Measurements from ENCODE around the gene UACA.
"Not testable (repeated sequence)": the region's sequence is repeated elsewhere in the genome, so short reads cannot be mapped to it uniquely, and the experiment has no call there.

Gene UACA

DNA sequence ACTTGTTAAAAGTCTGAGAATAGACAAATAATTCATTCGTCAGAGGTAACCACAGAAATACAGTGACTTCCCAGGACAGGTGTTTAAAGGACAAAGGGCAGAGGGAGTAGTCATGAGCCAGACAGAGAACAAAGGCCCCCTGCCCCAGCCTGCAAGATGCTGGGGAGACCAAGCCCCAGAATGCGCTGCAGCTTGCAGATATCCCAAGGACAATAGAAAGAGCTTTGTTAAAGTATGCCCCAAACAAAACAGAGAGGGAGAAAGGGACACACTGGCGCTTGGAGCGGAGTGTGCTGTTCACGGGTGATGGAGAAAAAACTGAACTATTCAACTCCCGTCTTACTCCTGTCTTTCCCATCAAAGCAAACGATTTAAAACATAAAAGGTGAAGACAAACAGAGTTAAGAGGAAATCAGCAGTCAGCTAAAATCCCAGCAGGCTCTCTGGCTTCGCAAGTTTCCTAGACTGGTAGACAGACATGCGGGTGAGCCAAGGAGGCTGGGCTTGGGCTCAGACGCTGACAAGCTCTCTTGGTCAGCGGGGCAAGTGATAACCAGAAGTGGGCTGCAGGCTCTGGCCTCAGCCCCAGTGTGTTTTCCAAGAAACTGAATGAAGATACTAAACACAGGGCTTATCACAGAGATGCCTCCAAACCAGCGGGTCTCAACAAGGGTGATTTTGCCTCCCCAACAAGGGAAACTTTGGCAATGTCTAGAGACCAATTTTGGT is 130.1 kb downstream of the UACA start:
- DNase-seq (ENCODE audit: insufficient read length, low spot score) (no peak), FAIRE-seq (no peak)

DNA sequence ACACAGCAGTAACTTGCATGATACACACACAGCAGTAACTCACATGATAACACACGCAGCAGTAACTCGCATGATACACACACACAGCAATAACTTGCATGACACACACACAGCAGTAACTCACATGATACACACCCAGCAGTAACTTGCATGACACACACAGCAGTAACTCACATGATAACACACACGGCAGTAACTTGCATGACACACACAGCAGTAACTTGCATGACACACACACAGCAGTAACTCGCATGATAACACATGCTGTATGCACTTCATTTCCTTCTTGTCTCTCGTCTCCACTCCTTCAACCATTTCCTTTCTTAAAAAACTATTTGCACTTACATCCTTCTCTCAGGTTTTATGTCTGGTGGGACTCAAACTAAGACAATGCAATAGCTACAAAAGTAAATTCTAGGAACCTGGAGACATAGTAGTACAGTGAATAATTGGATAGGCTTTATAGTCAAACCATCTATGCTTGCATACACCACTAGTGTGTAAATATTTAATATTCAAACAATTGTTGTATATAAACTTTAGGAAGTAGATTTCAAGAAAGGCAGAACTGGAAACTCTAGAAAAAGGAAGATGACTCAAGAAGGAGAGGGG is 130.8 kb downstream of the UACA start:
- FAIRE-seq, result no peak
- no peak for DNase-seq (ENCODE audit: insufficient read length, low spot score)

DNA sequence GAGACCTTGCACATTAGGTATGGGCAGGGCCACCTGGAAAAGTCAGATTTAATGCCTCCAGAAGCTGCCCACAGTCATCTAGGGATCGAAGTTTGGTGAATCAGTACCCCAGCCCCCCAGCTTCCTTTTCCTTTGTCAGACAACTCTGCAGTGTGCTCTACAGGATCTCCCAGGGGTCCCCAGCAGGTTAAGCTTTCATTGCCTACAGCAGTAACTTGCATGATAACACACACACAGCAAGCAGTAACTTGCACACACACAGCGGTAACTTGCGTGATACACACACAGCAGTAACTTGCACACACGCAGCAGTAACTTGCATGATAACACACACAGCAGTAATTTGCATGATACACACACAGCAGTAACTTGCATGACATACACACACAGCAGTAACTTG is 131.3 kb downstream of the UACA start:
- no peak for FAIRE-seq
- no peak for DNase-seq (ENCODE audit: insufficient read length, low spot score)

DNA sequence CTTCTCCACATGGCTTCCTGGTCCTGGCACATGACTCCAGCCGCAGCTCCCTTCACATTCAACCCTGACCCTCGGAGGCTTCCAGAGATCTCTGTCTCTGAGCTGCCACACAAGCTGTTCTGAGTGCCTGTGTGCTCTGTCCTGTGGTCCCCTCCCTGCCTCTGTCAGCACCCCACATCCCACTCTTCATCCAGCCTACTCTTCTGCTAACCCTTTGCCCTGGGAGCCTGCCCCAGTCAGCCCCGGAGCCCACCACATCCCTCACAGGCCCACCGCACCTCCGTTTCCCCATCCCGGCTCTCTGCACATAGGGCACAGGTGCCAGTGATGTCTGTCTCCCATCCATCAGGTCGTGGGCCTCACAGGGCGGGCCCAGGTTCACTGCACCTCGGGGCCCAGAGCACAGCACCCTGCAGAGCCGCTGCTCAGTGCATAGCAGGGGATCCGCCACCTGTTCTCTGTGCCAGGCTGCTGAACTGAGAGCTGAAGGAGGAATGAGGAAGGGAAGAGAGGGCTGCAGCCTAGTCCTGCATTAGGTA is 133.6 kb downstream of the UACA start:
- no peak for FAIRE-seq
- DNase-seq (ENCODE audit: insufficient read length, low spot score), result no peak

DNA sequence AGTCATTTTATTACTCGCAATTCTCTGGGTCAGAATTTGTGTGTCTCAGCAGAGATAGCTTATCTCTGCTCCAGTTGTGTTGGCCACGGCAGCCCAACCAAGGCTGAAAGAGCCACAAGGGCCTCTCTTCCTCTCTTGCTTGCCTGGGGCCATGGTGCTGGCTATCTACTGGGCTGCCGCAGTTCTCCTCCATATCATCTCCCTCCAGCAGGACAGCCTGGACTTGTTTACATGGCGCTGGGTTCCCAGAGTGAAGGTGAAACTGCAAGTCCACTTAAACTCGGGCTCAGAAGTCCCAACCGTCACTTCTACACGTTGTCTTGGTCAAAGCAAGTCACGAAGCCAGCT is 134.8 kb downstream of the UACA start:
- DNase-seq (ENCODE audit: insufficient read length, low spot score), result no peak
- no peak for FAIRE-seq

DNA sequence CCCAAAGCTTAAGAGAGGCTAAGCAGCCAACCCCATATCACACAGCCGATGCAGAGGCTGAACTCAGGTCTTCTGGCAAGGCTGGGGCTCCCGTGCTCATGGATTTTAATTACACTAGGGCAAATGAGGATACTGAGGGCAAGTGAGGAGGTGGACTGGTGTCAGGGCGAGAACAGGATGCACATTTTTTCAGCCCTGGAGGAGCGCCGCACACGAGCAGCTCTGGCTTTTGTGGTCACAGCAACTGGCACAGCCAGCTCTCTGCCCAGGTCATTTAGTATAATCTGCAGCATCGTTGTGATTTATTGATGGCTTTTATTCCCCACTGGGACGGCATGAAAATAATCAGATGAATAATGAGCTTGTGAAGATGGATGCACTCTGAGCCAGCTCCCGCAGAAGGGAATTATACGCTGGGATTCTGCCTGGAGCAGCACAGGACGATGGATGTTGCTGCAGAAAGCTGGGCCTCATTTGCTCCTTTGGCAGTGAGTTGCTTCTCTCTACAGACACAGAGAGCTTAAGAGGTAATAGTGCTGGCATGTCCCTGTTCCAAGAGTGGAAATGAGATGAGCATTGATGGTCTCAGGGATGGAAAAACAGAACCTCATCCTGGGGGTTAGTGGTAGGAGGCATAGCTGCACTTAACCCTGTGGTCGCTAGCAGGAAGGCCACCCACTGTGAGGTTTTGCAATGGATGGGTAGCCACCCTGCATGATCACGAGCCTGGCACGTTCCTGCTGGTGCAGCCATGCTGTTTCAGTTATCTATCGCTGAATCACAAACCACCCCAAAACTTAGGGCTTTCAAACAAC is 135.4 kb downstream of the UACA start:
- FAIRE-seq, result no peak

DNA sequence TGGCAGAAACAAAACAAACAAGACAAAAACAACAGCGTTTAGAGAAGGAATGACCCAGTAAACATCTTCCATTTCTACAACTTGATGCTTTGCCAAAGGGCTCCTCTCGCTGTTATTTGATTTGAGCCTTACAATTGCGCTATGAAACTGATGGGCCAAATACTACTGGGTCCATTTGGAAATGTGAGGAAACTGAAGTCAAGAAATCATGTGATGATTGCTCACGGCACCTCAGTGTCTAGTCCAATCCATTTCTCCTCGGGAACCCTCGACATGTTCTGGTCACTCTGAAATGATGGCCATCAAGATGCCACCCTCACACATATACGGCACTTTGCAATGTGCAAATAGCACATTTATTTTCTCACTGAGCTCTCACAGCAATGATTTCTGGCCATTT is 136.0 kb downstream of the UACA start:
- no peak for FAIRE-seq

More for the DNA sequence above, 135.4 kb downstream of the UACA start:
- DNase-seq (ENCODE audit: insufficient read length, low spot score), result no peak

DNA sequence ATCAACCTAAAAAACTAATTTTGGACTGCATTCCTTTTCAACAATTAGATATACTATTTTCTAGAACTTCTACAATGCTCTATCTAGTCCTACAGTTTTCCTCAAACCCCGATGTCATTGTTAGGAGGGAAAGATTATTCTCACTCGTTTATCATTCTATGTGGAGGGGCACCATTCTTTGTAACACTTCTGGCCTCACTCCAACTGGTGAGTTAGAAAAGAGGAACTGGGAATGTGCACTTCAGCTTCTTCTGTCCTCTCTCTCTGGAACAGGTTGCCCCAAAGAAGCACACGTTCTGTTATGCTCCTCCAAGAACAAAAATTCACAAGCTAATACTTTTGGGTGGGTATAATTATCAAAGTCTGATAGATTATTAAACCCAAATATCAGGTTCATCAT is 137.9 kb downstream of the UACA start:
- no peak for DNase-seq (ENCODE audit: insufficient read length, low spot score)
- no peak for FAIRE-seq

More for the DNA sequence above, 136.0 kb downstream of the UACA start:
- DNase-seq (ENCODE audit: insufficient read length, low spot score), result no peak

DNA sequence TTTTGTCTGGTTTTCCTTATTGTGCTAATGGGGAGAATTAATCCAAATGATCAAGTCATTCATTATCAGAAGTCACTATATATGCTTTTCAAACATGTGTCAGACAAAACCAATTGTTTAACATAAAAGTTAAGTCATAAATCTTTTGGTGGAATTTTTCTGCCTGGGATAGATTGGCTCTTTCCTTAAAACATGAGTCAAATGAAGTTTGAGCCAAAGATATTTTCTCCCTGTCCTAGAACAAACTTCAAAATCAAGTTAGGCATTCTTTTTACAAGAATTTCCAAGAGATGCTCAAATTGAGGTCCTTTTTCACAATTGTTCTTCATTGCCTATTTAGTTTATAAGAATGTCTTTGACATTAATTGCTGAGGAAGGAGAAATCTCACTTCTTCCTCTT is 138.3 kb downstream of the UACA start:
- peak; percentile 33 for FAIRE-seq

DNA sequence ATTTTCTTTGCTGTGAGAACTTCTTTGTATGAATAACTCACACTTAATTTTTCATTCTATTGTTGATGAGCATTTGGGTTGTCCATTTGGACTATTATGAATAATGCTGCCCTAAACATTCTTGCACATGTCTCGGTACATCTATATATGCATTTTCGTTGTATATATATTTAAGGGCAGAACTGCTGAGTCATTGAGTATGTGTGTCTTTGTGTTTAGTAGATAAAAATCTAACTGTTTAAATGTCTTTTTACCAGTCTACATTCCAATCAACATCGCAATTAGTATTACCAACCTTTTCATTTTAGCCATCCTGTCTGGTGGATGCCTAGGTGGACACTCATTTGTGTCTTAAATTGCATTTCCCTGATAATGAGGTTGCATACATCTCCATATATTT is 144.4 kb downstream of the UACA start:
- no peak for FAIRE-seq
- no peak for DNase-seq (ENCODE audit: insufficient read length, low spot score)

More for the DNA sequence above, 138.3 kb downstream of the UACA start:
- no peak for DNase-seq (ENCODE audit: insufficient read length, low spot score)

DNA sequence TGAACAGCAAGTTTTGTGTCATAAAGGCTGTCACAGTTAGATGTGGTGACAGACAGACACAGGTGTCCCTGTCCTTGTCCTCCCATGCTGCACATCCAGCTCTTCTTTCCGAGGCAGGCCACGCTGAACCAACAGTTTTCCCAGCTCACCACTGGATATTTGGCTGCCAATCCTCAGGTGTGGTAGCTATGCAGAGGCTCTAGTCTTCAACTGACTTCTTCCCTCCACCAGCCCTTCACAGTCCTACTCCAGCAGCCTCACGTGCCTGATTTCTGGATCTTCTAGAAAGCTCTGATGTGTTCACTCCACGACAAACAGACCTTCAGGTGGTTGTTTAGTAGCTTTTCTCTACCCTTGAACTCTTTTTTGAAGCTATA is 145.5 kb downstream of the UACA start:
- FAIRE-seq, result no peak
- DNase-seq (ENCODE audit: insufficient read length, low spot score), result no peak

DNA sequence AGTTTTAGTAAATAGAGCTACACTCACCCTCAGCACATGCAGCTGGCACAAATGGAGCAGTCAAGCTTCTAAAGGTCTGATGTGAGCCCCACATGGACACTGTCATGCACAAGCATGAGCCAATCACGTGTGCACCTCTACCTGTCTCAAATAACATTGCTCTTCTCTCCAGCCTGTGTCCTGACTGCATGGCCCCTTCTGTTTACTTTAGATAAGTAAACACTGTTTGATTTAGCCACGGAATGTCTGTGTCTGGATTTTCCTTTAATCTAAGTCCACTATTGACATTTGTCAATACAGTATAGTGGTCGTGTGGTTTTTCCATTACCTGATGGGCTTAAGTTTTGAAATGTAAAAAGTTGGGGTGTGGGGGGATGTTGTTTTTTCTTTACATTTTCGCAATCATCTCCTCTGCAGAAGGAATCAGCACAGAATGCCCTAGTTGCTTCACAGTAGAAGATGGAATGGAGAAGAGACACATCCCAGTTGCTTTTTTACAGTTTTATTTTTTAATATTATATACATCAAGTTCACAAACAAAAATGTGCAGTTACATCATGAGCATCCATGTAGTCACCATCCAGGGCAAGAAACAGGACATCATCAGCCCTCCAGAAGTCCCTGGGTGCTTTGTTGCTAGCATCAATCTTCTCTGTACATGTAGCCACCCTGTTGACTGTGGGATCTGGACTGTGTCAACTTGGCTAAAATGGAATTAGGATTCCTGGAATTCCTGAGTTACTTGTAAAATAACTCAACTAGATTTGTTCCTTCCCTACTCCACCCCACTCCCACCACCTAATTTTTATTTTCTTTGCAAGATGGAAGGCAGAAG is 146.1 kb downstream of the UACA start:
- no peak for FAIRE-seq

DNA sequence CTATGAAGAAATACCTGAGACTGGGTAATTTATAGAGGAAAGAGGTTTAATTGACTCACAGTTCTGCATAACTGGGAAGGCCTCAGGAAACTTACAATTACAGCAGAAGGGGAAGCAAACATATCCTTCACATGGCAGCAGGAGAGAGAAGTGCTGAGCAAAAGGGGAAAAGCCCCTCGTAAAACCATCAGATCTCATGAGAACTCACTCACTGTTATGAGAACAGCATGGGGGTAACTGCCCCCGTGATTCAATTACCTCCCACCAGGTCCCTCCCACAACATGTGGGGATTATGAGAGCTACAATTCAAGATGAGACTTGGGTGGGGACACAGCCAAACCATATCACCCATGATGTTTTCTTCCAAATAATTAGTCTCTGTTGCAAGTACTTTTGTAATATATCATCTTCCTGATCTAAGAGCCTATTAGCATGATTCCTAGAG is 147.0 kb downstream of the UACA start:
- DNase-seq (ENCODE audit: insufficient read length, low spot score); FAIRE-seq: not testable (repeated sequence)

More for the DNA sequence above, 146.1 kb downstream of the UACA start:
- no peak for DNase-seq (ENCODE audit: insufficient read length, low spot score)

DNA sequence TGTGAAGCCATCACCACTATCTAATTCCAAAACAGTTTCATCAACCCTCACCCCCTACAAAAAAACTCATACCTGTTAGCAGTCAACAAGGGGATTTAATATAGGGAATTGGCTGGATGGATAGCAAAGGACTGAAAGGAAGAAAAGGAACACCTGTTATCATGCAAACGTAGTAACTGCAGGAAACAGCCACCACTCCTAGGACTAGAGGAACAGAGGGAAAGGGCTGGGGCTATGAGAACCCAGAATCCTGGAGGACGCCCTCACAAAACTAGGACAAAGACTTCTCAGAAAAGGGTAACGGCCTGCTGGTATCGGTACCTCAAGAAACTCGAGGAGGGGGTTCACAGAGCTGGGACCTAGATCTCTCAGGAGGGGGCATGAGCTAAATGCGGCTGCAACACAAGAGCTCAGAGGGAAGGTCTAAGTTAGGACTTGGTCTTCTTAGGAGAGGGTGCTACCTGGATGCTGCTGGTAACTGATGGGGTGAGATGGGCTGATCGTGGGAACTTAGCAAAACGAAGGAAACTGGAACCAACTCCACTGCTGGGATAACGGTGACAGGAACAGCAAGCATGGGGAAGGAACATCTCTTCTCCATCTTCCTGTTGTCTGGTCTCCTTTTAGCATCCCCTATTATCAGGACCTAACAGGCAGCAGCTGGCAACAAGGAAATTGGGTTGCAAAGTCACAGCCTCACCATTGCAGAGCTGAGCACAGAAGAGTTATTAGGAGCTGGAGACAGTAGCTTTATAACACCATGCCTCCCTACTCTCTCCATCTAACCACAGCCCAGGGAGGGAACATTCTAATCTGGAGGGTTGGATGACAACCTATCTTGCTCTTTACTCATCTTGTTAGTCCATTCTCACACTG is 147.7 kb downstream of the UACA start:
- no peak for DNase-seq (ENCODE audit: insufficient read length, low spot score)
- no peak for FAIRE-seq

DNA sequence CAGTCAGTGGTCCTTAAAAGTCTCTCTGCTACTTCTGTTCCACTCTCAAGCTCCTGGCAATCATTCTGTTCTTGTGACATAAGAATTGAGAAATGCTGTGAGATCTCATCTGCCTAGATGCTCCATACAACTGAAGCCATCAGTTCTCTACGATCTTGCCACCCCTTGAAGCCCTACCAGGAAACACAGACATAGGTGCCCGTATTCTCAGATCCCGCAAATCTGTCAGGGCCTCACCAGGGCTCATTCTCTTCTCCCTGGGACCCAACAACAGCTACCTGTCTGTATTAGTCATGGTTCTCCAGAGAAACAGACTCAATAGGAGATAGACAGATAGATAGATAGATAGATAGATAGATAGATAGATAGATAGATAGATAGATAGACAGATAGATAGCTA is 149.1 kb downstream of the UACA start:
- DNase-seq (ENCODE audit: insufficient read length, low spot score), result no peak
- FAIRE-seq, result no peak

DNA sequence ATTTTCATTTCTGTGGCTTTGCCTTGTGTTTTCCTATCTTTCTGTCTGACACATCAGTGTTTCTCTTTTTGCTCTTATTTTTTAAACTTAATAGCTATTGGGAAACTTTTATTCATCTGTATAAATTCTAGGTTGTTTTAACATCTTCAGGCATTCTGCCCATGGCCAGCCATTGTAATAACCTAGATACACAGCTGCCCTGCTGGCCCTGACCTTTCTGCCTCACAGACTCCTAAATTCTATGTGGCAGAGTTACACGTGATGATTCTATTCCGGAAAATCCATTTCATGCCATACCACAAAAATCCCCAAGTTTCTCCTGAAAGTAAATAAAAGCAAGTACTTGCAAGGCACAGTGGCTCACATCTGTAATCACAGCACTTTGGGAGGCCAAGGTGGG is 150.1 kb downstream of the UACA start:
- DNase-seq (ENCODE audit: insufficient read length, low spot score), result no peak
- FAIRE-seq, result no peak

DNA sequence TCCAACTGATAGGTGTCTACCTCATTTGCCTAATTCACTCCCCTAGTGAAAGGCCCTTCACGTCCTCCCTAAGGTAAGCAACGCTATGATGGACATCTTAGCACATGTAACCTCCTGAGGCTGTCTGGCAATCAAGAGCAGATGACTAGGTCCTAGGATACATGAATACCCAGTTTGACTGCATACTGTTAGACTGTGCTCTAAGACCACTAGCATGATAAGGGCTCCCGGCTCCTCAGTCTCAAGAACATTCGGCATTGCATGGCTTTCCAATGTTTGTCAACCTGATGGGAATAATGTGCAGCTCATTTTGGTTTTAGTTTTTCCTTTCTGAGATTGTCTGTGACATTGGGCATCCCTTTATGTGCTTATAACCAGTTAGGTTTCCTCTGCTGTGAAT is 152.1 kb downstream of the UACA start:
- no peak for FAIRE-seq
- DNase-seq (ENCODE audit: insufficient read length, low spot score), result no peak

DNA sequence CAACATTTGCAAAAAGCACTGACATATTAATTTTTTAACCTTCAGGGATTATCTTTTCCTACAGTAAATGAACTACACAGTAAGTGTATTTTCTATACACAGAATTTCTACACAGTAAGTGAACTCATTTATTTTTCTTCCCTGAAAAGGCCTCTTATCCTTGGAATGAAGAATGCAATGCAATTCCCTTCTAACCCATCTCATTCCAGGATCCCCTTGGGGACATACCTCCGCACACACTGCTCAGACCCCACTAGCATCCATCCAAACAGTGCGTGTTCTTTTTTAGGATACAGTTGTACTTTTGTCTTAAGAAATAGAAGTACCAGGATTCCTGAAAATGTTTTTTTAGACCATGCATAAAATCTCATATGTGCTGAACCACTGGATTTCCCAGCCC is 152.8 kb downstream of the UACA start:
- DNase-seq (ENCODE audit: insufficient read length, low spot score), result no peak
- no peak for FAIRE-seq

DNA sequence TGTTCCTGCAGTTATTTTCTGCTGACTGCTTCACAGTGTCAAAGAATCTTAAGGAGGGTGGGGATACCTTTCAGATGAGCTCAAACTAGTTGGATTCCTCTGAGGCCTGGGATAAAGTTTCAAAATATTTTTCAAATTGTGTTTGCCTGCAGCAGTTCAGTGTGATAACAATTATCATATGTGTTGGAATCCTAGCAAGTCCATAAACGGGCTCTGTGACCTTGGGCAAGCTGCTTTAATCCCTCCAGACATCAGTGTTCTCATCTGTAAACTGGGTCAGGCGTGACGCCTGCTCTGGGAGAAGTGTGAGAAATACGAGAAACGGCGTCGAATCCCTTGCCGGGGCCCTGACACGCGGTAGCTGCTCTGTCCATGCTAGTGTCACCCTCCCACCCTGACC is 153.5 kb downstream of the UACA start:
- no peak for FAIRE-seq
- no peak for DNase-seq (ENCODE audit: insufficient read length, low spot score)

DNA sequence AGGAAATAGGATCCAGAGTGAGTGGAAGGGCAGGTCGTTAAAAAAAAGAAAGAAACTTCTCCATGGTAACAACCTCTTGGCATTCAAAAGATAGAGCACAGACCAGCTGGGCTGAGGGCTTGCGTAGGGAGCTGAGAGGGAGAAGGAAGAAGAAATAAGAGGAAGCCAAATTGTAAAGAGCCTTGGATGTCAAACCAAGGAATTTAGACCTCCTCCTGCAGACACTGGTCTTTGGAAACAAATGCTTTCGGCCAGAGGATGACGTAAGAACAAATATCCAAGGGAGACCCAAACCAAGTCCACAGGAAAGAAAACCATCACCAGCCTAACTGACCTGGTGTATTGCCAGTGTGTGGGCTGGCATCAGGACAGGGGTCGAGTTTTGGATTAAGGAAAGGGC is 155.2 kb downstream of the UACA start:
- DNase-seq (ENCODE audit: insufficient read length, low spot score), result no peak

More for the DNA sequence above, 155.2 kb downstream of the UACA start:
- no peak for FAIRE-seq
